NCI-H82 treated with DMSO at 0.1 percent for 48 hours (cell line): Measurements from ENCODE around the gene PLOD2.

Experiments
- DNase-seq: peaks from one replicate; lab custom pipeline; 2025; ENCODE audit not compliant: unreplicated experiment; lab: John Stamatoyannopoulos, UW

The PLOD2 gene

GRCh38 chr3:146052056-146052790 is 108.8 kb downstream of the PLOD2 start:
- no peak for DNase-seq

- no peak for DNase-seq
Measured at GRCh38 chr3:146050691-146051090, 110.3 kb downstream of the PLOD2 start.

- no peak for DNase-seq
Measured at GRCh38 chr3:146047485-146047884, 113.5 kb downstream of the PLOD2 start.

- DNase-seq, result no peak
Measured at GRCh38 chr3:146044046-146044445, 116.9 kb downstream of the PLOD2 start.

- DNase-seq, result no peak
Measured at GRCh38 chr3:146040630-146041029, 120.4 kb downstream of the PLOD2 start.

GRCh38 chr3:146037697-146038096 is 123.3 kb downstream of the PLOD2 start:
- DNase-seq, result no peak

GRCh38 chr3:146036281-146036680 is 124.7 kb downstream of the PLOD2 start:
- no peak for DNase-seq

- DNase-seq, result no peak
Measured at GRCh38 chr3:146035366-146035765, 125.6 kb downstream of the PLOD2 start.

GRCh38 chr3:146033950-146034349 is 127.0 kb downstream of the PLOD2 start:
- no peak for DNase-seq

GRCh38 chr3:146026547-146026946 is 134.4 kb downstream of the PLOD2 start:
- DNase-seq, result no peak

GRCh38 chr3:146024260-146024659 is 136.7 kb downstream of the PLOD2 start:
- DNase-seq, result no peak

GRCh38 chr3:146020969-146021368 is 140.0 kb downstream of the PLOD2 start:
- DNase-seq, result no peak

- DNase-seq, result no peak
Measured at GRCh38 chr3:146019508-146019907, 141.5 kb downstream of the PLOD2 start.
